GM12878 (cell line): ENCODE data around the gene SPATS1. TPM values are rescaled to one million over a fixed set of nuclear protein-coding genes. Genes with fewer than 3 reads are reported as not detected.

ENCODE experiments used
- ATAC-seq: fragments of 200-7000 bp; cut with Tn5 transposase; 3 replicates; pipeline ENCODE4 v1.9.1; 2020; ENCODE audit warnings: mild to moderate bottlenecking, moderate library complexity
- BruUV-seq: library from RNA; stranded (reverse); fragments of 400-500 nt; replicated peaks from 2 replicates; lab custom pipeline; 2021; lab: Mats Ljungman, UMichigan
- CTCF ChIA-PET: fragments of 300-600 bp; sonication (Branson Sonifier 250); formaldehyde crosslinking; extraction: SDS; loops from one replicate; lab custom pipeline; 2021; ENCODE audit warnings: inconsistent platforms; lab: Yijun Ruan, JAX
- POLR2A ChIA-PET: fragments of 350-600 bp; formaldehyde crosslinking; extraction: SDS; loops from one replicate; lab custom pipeline; 2021; ENCODE audit warnings: inconsistent platforms; lab: Charles Lee
- RAD21 ChIA-PET: fragments of 300-600 bp; sonication (Branson Sonifier 250); formaldehyde crosslinking; loops from one replicate; lab custom pipeline; 2023; ENCODE audit warnings: antibody characterized with exemption; ENCODE audit not compliant: unreplicated experiment; lab: Charles Lee
- SMC1A ChIA-PET: fragments of 300-600 bp; sonication (Branson Sonifier 250); formaldehyde crosslinking; loops from one replicate; lab custom pipeline; 2023; ENCODE audit not compliant: unreplicated experiment, uncharacterized antibody; lab: Charles Lee
- DNase-seq: peaks from one replicate; pipeline ENCODE4 v3.0.0-alpha.2; 2011; ENCODE audit warnings: low read depth, low spot score
- FAIRE-seq: peaks from 3 replicates; lab custom pipeline; 2011; peaks lifted over from hg19 to GRCh38; lab: Jason Lieb, UNC
- H2AFZ ChIP-seq: 2 replicates; pipeline ENCODE4 v1.6.0; 2011; ENCODE audit warnings: low read depth, low read length, control low read depth; ENCODE audit not compliant: control insufficient read depth
- H3K27ac ChIP-seq: 2 replicates; pipeline ENCODE4 v1.5.1; 2011; ENCODE audit warnings: control low read depth; ENCODE audit not compliant: control insufficient read depth, insufficient read depth
- H3K27me3 ChIP-seq, 2 experiments: replicated peaks in 1 of 2; 2 replicates each; pipeline versions ENCODE4 v1.6.0 to v1.6.1; 2011; ENCODE audit warnings: low read length in 1 of 2; ENCODE audit not compliant: control insufficient read depth in 2 of 2, insufficient read depth in 2 of 2
- H3K36me3 ChIP-seq, 2 experiments: 2 replicates each; pipeline ENCODE4 v1.5.1; 2011; ENCODE audit warnings: low read length in 1 of 2; ENCODE audit not compliant: control insufficient read depth in 2 of 2, insufficient read depth in 2 of 2
- H3K4me1 ChIP-seq: 2 replicates; pipeline ENCODE4 v1.6.1; 2011; ENCODE audit warnings: mild to moderate bottlenecking, low read length, moderate library complexity, mixed read lengths; ENCODE audit not compliant: control insufficient read depth, insufficient read depth
- H3K4me2 ChIP-seq: 2 replicates; pipeline ENCODE4 v1.6.0; 2011; ENCODE audit warnings: control low read depth; ENCODE audit not compliant: control insufficient read depth, insufficient read depth
- H3K4me3 ChIP-seq: fragments of 200-600 bp; sonication (generic); 2 replicates; pipeline ENCODE4 v1.5.1; 2016
- H3K79me2 ChIP-seq: 2 replicates; pipeline ENCODE4 v1.6.0; 2011; ENCODE audit warnings: low read length; ENCODE audit not compliant: control insufficient read depth, insufficient read depth
- H3K9ac ChIP-seq: 2 replicates; pipeline ENCODE4 v1.8.0; 2011; ENCODE audit warnings: low read length, control low read depth, mixed read lengths; ENCODE audit not compliant: control insufficient read depth, insufficient read depth
- H3K9me3 ChIP-seq: replicated peaks from 3 replicates; pipeline ENCODE4 v1.5.1; 2011; ENCODE audit warnings: mild to moderate bottlenecking, low read length; ENCODE audit not compliant: control insufficient read depth, insufficient read depth
- H4K20me1 ChIP-seq: 2 replicates; pipeline ENCODE4 v1.6.0; 2011; ENCODE audit not compliant: control insufficient read depth, insufficient read depth
- CREB1 ChIP-seq: IDR thresholded peaks from 2 replicates; pipeline ENCODE4 v1.6.1; 2012; ENCODE audit warnings: low read depth, mild to moderate bottlenecking, inconsistent platforms
- DPF2 ChIP-seq: fragments of 450-650 bp; IDR thresholded peaks from 2 replicates; pipeline ENCODE4 v1.6.1; 2017; ENCODE audit warnings: mild to moderate bottlenecking
- JUNB ChIP-seq: IDR thresholded peaks from 2 replicates; pipeline ENCODE4 v1.6.1; 2016; ENCODE audit warnings: antibody characterized with exemption, mild to moderate bottlenecking
- LARP7 ChIP-seq: fragments of 450-650 bp; IDR thresholded peaks from 2 replicates; pipeline ENCODE4 v1.6.1; 2017; ENCODE audit warnings: mild to moderate bottlenecking
- PML ChIP-seq: IDR thresholded peaks from 2 replicates; pipeline ENCODE4 v1.6.1; 2012; ENCODE audit warnings: low read length, inconsistent platforms
- SMAD5 ChIP-seq: IDR thresholded peaks from 2 replicates; pipeline ENCODE4 v1.6.1; 2016; ENCODE audit warnings: antibody characterized with exemption, low read depth
- SP1 ChIP-seq: IDR thresholded peaks from one replicate; pipeline ENCODE4 v1.6.1; 2011; ENCODE audit warnings: low read depth, low read length
- USF1 ChIP-seq: IDR thresholded peaks from 2 replicates; pipeline ENCODE4 v1.6.1; 2011; ENCODE audit warnings: borderline replicate concordance, low read depth, mild to moderate bottlenecking, moderate library complexity, mixed read lengths, low read length; ENCODE audit not compliant: insufficient read depth; ENCODE audit errors: extremely low read length
- WGBS: methylation state at CpG from one replicate; pipeline ENCODE4 v1.1.6; 2016; ENCODE audit warnings: low lambda C conversion rate; ENCODE audit not compliant: insufficient replicate concordance, insufficient coverage; ENCODE audit errors: missing lambda C conversion rate; 5-methylcytosine and 5-hydroxymethylcytosine counted together
- in situ Hi-C: fragments of 300-500 bp; cut with MboI; formaldehyde crosslinking; loops from 9 replicates; pipeline ENCODE4 v1.14.3; 2018; ENCODE audit warnings: mixed read lengths
- intact Hi-C: fragments of 100-400 bp; cut with micrococcal nuclease; formaldehyde crosslinking; loops from one replicate; pipeline ENCODE4 v1.14.2; 2022; ENCODE audit not compliant: unreplicated experiment
- polyA plus RNA-seq, 11 experiments: library from polyadenylated mRNA; depleted of rRNA in 4 of 11; unstranded in 6 of 11; stranded (reverse) in 5 of 11; fragments of >200 nt; fragmentation: Nextera tagmentation in 4 of 11; fragmentation: Illumina TruSeq in 1 of 11; extraction: Ambion mirVana in 4 of 11; extraction: Trizol in 1 of 11; gene quantifications; 1 replicate in 1 of 11; 2 replicates in 10 of 11; pipeline versions ENCODE4 v1.2.1 to v1.2.3, GENCODE V29; 2011 to 2016; ENCODE audit warnings: inconsistent platforms in 2 of 11, missing spikeins in 2 of 11, low read depth in 1 of 11
- total RNA-seq, 4 experiments: library from RNA; depleted of rRNA in 3 of 4; stranded (reverse); fragments of >200 nt in 3 of 4; fragmentation: Illumina TruSeq in 1 of 4; extraction: Trizol in 1 of 4; gene quantifications; 2 replicates each; pipeline versions ENCODE4 v1.2.1 to v1.2.3, GENCODE V29; 2013 to 2021
- TF ChIP-seq, protein P1 (sequence below): IDR thresholded peaks from 2 replicates; pipeline ENCODE4 v1.6.1; 2011; ENCODE audit warnings: mild to moderate bottlenecking, low read depth, low read length, moderate library complexity; ENCODE audit not compliant: insufficient replicate concordance
- TF ChIP-seq, protein P2 (sequence below): fragments of 450-650 bp; IDR thresholded peaks from 2 replicates; pipeline ENCODE4 v1.6.1; 2017; ENCODE audit warnings: mild to moderate bottlenecking, moderate library complexity
- TF ChIP-seq, protein P3 (sequence below): fragments of 450-650 bp; formaldehyde crosslinking; IDR thresholded peaks from 2 replicates; pipeline ENCODE4 v1.5.0; 2022; ENCODE audit warnings: mild to moderate bottlenecking, missing genetic modification characterization

SPATS1 gene
- total and polyA plus RNA-seq, 10 of the 15 experiments (the other 5 are each of a cell fraction or from before 2014, with no cell fraction given): 0.12 TPM; not detected in 9

GRCh38 chr6:44329858-44330257, 12.6 kb upstream of the SPATS1 start (continued):
- TF ChIP-seq, protein P1, sequence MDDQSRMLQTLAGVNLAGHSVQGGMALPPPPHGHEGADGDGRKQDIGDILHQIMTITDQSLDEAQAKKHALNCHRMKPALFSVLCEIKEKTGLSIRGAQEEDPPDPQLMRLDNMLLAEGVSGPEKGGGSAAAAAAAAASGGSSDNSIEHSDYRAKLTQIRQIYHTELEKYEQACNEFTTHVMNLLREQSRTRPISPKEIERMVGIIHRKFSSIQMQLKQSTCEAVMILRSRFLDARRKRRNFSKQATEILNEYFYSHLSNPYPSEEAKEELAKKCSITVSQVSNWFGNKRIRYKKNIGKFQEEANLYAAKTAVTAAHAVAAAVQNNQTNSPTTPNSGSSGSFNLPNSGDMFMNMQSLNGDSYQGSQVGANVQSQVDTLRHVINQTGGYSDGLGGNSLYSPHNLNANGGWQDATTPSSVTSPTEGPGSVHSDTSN: no peak
- no peak for TF ChIP-seq USF1
- no peak for TF ChIP-seq SP1
- no peak for TF ChIP-seq SMAD5
- no peak for TF ChIP-seq LARP7

- ChIA-PET RAD21 (interaction anchor here (0.8 to 1.8 kb wide), 3 partner anchors 20 to 95 kb away, joined by 3 to 5 read pairs (median 5); no protein-coding TSS in a partner anchor), POLR2A (interaction anchor here (0.8 kb wide), 1 partner anchor 65 kb away, joined by 3 read pairs; no protein-coding TSS in a partner anchor), SMC1A (interaction anchor here (1.1 to 1.8 kb wide), 3 partner anchors 9 to 64 kb away, joined by 3 to 6 read pairs (median 3); no protein-coding TSS in a partner anchor), CTCF (interaction anchor here (0.9 to 10.4 kb wide), 4 partner anchors 11 to 181 kb away, joined by 5 to 163 read pairs (median 6); partner anchors contain the start of genes AARS2, NFKBIE and TMEM151B)
- H3K9ac ChIP-seq: no peak overlapping the region
- no peak overlapping the region for H2AFZ ChIP-seq
- no peak overlapping the region for H3K4me3 ChIP-seq
- DNase-seq (no peak), ATAC-seq (no peak), FAIRE-seq (no peak)
- no TSS peak for BruUV-seq
- no peaks in the 10 kb centered on the region for H3K79me2 ChIP-seq
- in situ Hi-C loops (no loop called here), intact Hi-C loops (no loop called here)
- no peak overlapping the region for H3K4me2 ChIP-seq
- H3K4me1 ChIP-seq: no peaks in the 10 kb centered on the region
- no peaks in the 10 kb centered on the region for H3K36me3 ChIP-seq
- WGBS: 31% methylated on average over 7 of the region's 7 CpGs
- no peaks in the 10 kb centered on the region for H4K20me1 ChIP-seq
- H3K27ac ChIP-seq: no peak overlapping the region
- no peaks in the 10 kb centered on the region for H3K9me3 ChIP-seq
- peaks cover 0 to 6% of the 10 kb centered on the region in 2 experiments; a peak in 3 of 4 replicates for H3K27me3 ChIP-seq
- TF ChIP-seq DPF2 (no peak), PML (no peak), CREB1 (no peak), LARP7 (no peak), JUNB (no peak)
- TF ChIP-seq, protein P2, sequence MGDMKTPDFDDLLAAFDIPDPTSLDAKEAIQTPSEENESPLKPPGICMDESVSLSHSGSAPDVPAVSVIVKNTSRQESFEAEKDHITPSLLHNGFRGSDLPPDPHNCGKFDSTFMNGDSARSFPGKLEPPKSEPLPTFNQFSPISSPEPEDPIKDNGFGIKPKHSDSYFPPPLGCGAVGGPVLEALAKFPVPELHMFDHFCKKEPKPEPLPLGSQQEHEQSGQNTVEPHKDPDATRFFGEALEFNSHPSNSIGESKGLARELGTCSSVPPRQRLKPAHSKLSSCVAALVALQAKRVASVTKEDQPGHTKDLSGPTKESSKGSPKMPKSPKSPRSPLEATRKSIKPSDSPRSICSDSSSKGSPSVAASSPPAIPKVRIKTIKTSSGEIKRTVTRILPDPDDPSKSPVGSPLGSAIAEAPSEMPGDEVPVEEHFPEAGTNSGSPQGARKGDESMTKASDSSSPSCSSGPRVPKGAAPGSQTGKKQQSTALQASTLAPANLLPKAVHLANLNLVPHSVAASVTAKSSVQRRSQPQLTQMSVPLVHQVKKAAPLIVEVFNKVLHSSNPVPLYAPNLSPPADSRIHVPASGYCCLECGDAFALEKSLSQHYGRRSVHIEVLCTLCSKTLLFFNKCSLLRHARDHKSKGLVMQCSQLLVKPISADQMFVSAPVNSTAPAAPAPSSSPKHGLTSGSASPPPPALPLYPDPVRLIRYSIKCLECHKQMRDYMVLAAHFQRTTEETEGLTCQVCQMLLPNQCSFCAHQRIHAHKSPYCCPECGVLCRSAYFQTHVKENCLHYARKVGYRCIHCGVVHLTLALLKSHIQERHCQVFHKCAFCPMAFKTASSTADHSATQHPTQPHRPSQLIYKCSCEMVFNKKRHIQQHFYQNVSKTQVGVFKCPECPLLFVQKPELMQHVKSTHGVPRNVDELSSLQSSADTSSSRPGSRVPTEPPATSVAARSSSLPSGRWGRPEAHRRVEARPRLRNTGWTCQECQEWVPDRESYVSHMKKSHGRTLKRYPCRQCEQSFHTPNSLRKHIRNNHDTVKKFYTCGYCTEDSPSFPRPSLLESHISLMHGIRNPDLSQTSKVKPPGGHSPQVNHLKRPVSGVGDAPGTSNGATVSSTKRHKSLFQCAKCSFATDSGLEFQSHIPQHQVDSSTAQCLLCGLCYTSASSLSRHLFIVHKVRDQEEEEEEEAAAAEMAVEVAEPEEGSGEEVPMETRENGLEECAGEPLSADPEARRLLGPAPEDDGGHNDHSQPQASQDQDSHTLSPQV: no peak
- TF ChIP-seq, protein P3, sequence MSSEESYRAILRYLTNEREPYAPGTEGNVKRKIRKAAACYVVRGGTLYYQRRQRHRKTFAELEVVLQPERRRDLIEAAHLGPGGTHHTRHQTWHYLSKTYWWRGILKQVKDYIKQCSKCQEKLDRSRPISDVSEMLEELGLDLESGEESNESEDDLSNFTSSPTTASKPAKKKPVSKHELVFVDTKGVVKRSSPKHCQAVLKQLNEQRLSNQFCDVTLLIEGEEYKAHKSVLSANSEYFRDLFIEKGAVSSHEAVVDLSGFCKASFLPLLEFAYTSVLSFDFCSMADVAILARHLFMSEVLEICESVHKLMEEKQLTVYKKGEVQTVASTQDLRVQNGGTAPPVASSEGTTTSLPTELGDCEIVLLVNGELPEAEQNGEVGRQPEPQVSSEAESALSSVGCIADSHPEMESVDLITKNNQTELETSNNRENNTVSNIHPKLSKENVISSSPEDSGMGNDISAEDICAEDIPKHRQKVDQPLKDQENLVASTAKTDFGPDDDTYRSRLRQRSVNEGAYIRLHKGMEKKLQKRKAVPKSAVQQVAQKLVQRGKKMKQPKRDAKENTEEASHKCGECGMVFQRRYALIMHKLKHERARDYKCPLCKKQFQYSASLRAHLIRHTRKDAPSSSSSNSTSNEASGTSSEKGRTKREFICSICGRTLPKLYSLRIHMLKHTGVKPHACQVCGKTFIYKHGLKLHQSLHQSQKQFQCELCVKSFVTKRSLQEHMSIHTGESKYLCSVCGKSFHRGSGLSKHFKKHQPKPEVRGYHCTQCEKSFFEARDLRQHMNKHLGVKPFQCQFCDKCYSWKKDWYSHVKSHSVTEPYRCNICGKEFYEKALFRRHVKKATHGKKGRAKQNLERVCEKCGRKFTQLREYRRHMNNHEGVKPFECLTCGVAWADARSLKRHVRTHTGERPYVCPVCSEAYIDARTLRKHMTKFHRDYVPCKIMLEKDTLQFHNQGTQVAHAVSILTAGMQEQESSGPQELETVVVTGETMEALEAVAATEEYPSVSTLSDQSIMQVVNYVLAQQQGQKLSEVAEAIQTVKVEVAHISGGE: no peak
These were observed 9.9 kb upstream of the SPATS1 start for GRCh38 chr6:44332585-44332984.
